ENCODE results near the gene TARS1.
"Not testable (repeated sequence)": the region's sequence is repeated elsewhere in the genome, so short reads cannot be mapped to it uniquely, and the experiment has no call there.

Gene TARS1

DNA sequence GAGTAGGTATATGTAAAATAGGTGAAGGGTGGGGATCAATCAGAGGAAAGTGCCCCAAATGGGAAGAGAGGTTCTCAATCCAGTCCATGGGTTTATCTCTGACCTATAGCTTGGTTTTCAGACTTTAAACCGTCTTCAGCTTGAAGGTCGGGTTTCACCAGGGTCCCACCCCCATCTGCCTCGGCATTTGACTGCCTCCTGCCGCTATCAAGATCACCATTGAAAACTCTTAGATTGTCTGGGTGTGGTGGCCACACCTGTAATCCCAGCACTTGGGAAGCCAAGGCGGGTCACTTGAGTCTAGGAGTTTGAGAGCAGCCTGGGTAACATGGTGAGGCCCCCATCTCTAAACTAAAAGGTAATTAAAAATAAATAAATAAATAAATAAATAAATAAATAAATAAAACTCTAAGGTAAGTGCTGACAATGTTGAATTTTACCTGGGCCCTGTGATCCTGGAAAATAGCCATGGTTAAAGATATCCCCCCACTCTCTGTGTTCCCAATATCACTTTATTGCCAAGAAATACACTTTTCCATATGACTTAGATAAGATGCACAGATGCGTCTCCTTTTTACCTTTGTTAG is 48.8 kb downstream of the TARS1 start:
- DNase-seq = no peak

DNA sequence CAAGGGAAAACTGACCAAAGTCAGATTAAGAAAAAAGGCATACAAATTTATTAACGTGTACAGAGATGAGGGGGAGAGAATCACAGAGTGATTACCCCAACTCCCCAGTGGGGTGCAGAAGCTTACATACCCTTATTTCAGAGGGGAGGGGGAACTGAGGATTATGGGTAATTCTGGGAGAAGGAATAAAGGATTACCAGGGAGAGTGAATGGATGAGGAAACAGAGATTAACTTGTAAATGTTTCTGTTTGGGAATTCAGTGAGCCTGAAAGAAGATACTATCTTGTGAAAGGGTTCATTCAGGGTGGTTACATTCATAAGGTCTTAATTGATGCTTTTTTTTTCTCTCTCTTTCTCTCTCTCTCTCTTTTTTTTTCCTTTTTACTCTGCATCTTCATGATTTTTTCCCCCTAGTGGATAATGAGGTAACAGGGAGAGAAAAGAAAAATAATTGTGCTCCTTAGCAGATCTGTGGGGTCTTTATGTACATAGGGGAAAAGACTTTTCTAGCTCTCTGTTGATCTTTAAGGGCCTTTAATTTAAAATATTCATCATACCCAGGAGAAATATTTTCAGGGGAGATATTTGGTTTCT is 49.4 kb downstream of the TARS1 start:
- no peak for DNase-seq

DNA sequence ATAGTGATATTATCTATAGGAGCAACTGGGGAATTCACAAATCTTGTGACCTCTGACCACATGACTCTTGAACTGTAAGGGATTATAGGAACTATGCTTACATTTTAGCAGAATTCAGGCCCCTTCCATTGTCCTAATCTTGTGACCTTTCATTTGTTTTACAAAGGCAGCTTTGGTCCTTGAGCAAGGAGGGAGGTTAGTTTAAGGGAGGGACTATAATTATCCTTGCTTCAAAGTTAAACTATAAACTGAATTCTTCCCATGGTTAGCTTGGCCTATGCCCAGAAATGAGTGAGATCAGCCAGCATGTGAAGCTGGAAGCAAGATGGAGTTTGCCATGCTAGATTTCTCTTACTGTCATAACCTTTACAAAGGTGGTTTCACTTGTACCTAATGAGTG is 51.2 kb downstream of the TARS1 start:
- no peak for DNase-seq

DNA sequence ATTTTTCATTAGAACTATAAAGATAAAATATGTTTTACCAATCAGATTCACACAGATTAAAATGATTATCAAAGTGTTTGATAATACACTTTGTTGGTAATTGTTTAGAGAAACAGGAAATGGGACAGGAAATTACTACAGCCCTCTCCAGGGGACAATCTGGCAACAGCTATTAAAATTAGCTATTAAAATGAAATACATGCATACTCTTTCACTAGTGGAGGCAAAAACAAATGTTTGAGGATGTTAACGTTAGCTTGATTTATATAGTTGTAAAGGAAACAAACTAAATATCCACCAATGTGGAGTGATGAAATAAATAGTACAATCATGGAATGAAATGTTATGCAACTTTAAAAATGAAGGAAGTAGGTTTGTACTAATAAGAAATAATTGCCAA is 53.7 kb downstream of the TARS1 start:
- no peak for DNase-seq

DNA sequence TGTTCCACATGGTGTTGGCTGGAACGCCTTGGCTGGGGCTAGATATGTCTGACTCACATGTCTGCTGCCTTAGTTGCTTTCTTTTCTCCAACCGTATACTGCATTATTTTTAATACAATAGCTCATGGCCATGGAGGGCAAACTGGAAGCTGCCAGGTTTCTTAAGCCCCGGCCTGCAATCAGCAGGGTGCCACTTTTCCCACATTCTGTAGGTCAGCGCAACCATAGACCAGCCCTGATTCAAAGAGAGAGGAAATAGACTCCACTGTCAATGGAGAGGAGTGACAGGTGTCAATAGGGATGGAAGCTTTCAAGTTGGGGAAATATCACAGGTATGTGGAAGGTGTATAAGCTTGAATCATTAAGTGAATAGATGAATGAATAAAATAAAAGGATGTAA is 60.5 kb downstream of the TARS1 start:
- DNase-seq = no peak

DNA sequence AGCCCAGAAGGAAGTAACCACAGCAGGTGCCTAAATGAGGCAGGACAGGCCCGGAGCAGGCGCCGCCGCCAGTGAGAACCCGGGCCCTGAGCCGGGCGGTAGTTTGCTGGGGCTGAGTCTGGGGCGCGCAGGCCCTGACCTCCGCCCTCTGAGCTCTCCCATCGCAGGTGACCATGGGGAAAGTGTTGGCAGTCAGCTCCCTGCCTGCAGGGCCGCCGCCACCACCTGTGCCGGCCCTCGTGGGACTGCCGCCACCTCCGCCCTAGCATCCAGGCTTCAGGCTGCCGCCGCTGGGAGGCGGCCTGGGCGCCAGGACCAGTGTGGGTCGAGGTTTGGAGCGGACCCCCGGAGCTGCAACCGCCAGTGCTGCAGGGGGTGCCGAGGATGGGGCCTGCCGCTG is 61.1 kb downstream of the TARS1 start:
- no peak for DNase-seq

DNA sequence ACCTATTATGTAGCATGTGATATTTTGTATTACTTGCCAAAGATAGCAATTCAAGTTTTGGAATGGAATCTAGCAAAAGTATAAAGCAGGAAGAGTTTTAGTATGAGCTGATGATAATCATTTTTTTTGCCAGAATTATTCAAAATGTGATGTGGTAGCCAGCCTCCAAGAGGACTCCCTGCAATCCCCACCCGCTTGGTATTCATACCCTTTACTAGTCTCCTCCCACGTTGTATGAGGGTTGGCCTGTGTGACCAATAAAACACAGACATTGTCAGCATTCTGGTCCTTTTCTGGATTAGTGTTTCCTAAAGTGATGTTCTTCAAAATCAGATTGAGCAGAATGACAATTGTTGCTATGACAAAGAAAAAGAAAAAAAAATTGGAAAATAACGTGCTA is 63.8 kb downstream of the TARS1 start:
- no peak for DNase-seq

DNA sequence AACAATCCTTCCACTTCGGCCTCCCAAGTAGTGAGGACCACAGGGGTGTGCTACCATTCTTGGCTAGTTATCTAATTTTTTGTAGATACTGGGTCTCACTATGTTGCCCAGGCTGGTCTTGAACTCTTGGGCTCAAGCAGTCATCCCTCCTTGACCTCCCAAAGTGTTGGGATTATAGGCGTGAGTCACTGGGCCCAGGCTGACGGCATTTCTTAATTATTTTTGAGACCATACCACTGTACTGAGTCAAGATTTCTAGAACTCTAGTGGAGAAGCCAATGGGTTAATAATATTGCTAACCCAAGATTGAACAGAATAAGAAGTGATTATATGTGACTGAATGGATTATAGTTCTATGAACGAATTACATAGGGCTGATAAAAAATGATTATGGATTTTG is 66.7 kb downstream of the TARS1 start:
- DNase-seq = no peak

DNA sequence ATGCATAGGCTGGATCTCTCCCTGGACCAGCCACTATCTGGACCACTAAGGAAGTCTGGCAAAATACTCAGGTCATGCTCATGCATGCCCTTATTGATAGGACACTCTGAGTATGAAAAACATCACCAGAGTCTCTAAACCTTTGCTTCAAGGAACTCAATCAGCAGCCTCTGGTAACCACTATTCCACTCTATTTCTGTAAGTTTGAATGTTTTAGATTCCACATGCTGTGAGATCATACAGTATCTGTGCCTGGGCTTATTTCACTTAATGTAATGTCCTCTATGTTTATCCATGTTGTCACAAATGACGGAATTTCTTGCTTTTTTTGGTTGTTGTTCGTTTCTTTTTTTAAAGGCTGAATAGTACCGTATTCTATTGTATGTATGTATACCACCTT is 68.3 kb downstream of the TARS1 start:
- no peak for DNase-seq

DNA sequence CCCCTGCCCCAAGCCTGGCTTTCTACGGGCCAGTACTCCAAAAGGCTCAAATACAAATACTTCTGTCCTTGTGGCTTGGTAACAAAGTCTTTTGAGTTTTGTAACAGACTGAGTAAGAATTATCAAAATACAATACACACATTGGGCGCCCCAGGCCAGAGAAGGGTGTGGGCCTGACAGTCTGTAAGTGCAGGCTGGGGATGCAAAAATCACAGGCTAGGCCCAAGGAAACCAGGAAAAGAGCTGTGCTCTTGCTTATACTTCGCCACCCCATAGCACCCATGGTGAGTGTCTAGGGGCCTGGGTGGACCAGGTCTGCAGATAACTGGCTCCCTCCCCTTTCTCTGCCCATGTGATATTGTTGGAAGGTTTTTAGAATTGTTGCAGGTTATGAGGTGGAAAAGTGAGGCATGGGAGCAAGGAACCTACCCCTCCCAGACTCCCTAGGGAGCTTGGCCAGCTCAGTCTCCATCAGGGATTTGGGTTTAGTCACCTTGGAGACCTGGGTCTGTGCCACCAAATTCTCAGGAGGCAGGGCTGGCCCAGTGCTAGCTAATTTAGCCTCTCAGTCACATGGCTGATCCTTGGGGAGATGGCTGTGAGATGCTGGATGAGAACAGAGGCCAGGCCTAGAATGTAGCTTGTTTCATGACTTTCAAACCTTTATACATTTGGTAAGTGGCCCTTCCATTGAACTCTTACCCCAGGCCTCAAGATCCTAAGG is 72.9 kb downstream of the TARS1 start:
- DNase-seq = no peak

DNA sequence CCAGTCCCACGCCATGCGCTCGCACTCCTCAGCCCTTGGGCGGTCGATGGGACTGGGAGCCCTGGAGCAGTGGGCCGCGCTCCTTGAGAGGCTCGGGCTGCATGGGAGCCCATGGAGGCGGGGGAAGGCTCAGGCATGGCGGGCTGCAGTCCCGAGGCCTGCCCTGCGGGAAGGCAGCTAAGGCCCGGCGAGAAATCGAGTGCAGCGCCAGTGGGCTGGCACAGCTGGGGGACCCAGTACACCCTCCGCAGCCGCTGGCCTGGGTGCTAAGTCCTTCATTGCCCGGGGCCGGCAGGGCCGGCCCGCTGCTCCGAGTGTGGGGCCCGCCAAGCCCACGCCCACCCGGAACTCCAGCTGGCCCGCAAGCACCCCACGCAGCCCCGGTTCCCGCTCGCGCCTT is 74.6 kb downstream of the TARS1 start:
- DNase-seq = not testable (repeated sequence)

DNA sequence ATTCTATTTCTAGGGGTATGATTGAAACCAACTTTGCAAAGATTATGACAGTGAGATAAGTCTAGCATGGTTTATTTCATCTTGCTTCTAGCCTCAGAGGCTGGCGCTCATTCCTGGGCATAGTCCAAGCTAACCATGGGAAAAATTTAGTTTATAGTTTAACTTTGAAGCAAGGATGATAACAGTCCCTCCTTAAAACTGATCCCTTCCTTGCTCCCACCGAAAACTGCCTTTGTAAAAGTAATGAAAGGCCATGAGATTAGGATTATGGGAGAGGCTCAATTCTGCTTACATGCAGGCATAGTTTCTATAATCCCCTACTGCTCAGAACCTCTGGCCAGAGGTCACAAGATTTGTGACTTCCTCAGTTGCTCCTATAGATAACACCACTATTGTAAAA is 75.7 kb downstream of the TARS1 start:
- no peak for DNase-seq

All from CD4-positive, alpha-beta T cell treated with Interleukin-1 beta for 1 hour (primary cell).